Upper lobe of left lung (tissue), 4 donors: Measurements from ENCODE around the gene NDUFA8.

Source experiments
- CTCF ChIP-seq, 6 experiments: fragments of 450-650 bp in 4 of 6; fragments of 200-600 bp in 2 of 6; sonication (generic) in 2 of 6; IDR thresholded peaks; one replicate each; pipeline ENCODE4 v1.5.1; 2016 to 2019; ENCODE audit warnings: antibody characterized with exemption in 6 of 6
- POLR2AphosphoS5 ChIP-seq, 2 donors: sonication (generic); formaldehyde crosslinking; IDR thresholded peaks; one replicate each; pipeline ENCODE4 v1.5.1; 2017; ENCODE audit warnings: antibody characterized with exemption in 2 of 2

- TF ChIP-seq CTCF (IDR thresholded peaks at IDR 0.05) (no peak), POLR2AphosphoS5 (IDR thresholded peaks at IDR 0.05) (no peak)
These were observed 19.6 kb upstream of the NDUFA8 start for GRCh38 chr9:122179054-122179689.
